EH (cell line): ENCODE results near the gene TTPAL.
A peak's percentile ranks its signal among the peaks of the same experiment; 100 is the strongest.

ENCODE experiments used
- DNase-seq: peaks from one replicate; pipeline ENCODE4 v3.0.0-alpha.2; 2015; ENCODE audit warnings: low read depth

Gene TTPAL, protein sequence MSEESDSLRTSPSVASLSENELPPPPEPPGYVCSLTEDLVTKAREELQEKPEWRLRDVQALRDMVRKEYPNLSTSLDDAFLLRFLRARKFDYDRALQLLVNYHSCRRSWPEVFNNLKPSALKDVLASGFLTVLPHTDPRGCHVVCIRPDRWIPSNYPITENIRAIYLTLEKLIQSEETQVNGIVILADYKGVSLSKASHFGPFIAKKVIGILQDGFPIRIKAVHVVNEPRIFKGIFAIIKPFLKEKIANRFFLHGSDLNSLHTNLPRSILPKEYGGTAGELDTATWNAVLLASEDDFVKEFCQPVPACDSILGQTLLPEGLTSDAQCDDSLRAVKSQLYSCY

DNA sequence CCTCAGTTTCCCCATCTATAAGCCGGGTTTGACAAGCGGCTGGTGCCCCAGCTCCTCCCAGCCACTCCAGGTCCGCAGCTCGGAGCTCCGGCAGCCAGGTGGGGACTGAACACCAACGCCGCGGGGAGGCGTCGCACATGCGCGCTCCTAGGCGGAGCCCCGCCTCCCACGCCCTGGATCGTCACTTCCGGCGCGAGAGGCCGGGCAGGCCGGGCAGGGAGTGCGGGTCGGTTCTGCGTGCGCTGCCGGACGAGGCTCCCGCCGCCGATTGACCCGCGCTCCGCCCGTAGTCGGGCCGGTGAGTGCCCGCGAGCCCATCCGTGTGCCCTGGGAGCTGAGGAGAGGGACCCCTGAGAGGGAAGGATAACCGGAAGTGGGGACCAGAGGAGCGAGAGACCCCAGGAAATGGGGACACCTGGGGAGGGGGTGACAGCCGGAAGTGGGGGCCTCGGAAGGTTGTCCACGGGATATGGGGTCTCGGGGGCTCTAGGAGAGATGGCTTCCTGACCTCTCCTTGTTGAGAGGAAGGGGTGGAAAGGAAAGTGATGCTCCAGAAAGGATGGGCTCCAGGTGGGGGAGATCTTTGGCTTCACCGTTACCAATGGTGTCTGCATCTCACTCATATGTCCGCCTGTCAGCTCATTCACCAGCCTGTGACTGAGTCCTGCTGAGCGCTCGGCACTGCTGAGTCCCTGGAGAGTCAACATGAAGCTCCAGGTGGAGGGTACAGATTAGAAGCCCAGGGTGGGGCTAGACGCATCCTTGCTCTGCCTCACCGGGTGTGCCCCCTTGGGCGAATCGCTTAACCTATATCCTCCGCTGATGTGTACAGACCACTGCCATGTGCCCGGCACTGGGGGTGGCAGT, at the start of gene TTPAL:
TSS of gene TTPAL (plus strand) at position 181 of the 867 bp plus-strand sequence. CDS start 4,126 bp downstream, outside the sequence.
- DNase-seq = peak; percentile 84

DNA sequence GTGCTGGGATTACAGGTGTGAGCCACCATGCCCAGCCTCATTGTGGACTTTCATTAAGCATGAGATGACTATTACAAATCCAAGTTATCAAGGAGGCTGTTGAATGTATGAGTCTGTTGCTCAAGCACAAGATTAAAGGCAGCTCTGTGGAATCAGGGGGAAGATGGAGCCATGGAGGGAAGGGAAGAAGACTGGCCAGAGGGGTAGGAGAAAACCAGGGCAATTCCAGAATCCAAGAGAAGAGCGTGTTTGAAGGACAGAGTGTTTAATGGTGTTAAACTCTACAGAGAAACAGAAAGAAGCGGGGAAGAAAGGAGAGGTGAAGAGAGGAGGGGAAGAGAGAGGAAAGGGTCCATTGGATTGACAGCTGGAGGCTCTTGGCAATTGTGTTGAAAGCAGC, 49.8 kb upstream of the TTPAL start:
- DNase-seq = no peak

DNA sequence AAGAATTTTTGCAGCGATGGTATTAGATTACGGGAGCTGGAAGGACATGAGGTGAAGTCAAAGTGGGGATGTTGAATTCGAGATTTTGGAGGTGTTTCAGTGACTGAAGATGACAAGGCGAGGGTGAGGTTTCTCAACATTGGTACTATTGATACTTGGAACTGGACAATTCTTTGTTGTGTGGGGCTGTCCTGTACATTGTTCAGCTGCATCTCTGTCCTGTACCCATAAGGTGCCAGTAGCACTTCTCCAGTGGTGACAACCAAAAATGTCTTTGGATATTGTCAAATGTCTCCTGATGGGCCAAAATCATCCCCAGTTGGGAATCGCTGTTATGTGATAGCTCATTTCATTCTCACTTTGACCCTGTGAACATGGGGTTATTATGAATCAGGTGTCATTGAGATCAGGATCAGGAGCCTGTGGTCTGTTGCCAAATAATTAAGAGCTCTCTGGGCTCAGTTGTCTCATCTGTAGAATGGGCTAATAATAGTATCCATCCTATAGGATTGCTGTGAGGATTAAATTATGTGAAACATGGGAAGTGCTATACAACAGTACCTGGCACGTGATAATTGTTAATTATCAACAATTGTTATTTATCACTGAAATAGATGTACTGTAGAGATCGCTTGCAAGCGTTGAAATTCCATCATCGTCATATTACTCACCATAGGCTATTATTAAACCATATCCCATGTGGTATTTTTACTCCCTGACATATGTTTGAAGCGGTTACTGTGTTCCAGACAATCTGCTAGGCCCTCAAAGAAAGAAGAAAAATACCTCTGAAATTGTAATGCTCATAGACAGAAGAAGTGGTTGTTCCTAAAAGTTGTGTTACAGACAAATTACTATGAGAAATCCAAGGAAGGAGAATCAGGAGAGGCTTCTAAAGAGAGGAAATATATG, 48.5 kb upstream of the TTPAL start:
- DNase-seq = no peak

DNA sequence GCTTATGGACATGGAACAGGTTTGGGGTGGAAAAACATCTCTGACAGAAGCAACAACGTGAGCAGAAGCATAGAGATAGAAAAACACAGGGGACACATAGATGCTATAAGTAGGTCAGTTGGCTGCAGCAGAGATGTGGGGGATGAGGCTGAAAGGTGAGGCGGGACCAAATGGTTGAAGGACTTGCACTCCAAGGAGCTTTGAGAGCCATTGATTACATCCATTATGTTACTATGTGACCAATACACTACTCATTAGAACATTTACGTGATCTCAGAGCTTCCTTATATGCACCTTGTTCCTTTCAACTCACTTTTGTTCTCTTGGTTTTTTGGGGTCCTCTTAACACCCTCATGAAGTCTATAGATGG, 47.9 kb upstream of the TTPAL start:
- no peak for DNase-seq

DNA sequence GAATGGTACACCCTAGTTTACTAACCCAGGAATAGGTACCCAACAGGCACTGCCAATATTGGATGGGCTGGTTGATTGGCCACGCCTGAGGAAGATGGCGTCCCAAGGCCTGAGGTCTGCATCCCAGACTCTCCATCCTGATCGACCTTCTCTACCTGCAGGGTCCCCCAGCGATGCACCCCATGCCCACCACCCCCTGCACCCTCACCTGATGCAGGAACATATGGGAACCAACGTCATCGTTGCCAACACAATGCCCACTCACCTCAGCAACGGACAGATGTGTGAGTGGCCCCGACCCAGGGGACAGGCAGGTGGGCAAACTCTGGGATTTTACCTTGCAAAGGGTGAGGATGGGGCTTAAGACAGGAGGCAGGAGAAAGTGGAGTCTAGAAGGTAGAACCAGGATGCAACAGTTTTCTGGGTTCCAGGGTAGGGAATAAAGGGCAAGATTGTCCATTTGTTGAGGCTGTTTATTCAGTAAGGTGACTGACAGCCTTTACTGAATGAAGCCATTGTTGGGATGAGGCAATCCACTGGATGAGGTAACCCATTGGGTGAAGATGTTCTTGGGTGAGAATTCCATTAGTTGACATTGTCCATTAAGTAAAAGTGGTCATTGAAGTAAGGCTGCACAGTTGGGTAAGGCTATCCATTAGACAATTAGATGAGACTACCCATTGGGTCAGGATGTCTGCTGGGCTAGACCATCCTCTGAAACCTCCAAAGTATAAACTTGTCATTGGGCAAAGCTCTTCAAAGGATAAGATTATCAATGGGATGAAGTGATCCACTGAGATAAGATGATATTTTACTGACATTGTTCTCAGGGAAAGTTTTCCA, 47.3 kb upstream of the TTPAL start:
- no peak for DNase-seq

DNA sequence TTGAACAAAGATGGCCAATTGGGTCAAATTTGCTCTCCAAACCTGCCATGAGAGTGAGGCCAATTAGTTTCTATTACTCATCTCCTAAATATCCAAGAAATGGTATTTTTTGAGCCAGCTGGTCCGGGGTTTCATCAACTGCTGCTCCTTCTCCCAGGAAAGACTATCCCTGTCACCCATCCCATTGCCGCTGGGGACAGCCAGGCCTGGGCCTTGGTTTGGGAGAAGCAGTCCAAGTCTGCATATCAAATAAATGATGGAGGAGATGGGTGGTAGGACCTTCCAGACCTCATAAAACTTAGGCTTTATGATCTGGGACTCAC, 46.7 kb upstream of the TTPAL start:
- DNase-seq = peak; percentile 35

DNA sequence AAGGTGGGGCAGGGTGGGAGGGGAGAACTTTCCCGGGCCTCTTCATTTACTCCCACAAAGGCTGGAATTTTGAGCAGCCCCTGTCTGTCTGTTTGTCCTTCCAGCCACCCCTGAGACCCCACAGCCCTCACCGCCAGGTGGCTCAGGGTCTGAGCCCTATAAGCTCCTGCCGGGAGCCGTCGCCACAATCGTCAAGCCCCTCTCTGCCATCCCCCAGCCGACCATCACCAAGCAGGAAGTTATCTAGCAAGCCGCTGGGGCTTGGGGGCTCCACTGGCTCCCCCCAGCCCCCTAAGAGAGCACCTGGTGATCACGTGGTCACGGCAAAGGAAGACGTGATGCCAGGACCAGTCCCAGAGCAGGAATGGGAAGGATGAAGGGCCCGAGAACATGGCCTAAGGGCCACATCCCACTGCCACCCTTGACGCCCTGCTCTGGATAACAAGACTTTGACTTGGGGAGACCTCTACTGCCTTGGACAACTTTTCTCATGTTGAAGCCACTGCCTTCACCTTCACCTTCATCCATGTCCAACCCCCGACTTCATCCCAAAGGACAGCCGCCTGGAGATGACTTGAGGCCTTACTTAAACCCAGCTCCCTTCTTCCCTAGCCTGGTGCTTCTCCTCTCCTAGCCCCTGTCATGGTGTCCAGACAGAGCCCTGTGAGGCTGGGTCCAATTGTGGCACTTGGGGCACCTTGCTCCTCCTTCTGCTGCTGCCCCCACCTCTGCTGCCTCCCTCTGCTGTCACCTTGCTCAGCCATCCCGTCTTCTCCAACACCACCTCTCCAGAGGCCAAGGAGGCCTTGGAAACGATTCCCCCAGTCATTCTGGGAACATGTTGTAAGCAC, 46.0 kb upstream of the TTPAL start:
- no peak for DNase-seq

DNA sequence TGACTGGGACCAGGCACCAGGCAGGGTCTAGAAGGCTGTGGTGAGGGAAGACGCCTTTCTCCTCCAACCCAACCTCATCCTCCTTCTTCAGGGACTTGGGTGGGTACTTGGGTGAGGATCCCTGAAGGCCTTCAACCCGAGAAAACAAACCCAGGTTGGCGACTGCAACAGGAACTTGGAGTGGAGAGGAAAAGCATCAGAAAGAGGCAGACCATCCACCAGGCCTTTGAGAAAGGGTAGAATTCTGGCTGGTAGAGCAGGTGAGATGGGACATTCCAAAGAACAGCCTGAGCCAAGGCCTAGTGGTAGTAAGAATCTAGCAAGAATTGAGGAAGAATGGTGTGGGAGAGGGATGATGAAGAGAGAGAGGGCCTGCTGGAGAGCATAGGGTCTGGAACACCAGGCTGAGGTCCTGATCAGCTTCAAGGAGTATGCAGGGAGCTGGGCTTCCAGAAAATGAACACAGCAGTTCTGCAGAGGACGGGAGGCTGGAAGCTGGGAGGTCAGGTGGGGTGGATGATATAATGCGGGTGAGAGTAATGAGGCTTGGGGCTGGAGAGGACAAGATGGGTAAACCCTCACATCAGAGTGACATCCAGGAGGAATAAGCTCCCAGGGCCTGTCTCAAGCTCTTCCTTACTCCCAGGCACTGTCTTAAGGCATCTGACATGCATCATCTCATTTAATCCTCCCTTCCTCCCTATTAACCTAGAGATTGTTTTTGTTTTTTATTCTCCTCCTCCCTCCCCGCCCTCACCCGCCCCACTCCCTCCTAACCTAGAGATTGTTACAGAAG, 45.2 kb upstream of the TTPAL start:
- DNase-seq = no peak

DNA sequence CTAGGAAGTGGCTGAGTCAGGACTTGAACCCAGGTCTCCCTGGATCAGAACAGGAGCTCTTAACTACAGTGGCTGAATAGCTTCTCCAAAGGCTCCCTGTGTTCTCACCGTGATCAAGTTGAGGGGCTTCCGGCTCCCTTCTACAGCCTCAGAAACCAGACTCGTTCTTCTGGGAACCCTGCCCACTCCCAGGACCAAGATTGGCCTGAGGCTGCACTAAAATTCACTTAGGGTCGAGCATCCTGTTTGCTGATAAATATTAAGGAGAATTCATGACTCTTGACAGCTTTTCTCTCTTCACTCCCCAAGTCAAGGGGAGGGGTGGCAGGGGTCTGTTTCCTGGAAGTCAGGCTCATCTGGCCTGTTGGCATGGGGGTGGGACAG, 44.6 kb upstream of the TTPAL start:
- DNase-seq = no peak

DNA sequence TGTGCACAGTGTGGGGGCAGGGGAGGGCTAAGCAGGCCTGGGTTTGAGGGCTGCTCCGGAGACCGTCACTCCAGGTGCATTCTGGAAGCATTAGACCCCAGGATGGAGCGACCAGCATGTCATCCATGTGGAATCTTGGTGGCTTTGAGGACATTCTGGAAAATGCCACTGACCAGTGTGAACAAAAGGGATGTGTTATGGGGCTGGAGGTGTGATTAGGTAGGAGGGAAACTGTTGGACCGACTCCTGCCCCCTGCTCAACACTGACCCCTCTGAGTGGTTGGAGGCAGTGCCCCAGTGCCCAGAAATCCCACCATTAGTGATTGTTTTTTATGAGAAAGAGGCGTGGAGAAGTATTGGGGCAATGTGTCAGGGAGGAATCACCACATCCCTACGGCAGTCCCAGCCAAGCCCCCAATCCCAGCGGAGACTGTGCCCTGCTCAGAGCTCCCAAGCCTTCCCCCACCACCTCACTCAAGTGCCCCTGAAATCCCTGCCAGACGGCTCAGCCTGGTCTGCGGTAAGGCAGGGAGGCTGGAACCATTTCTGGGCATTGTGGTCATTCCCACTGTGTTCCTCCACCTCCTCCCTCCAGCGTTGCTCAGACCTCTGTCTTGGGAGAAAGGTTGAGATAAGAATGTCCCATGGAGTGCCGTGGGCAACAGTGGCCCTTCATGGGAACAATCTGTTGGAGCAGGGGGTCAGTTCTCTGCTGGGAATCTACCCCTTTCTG, 44.0 kb upstream of the TTPAL start:
- peak; percentile 16 for DNase-seq

DNA sequence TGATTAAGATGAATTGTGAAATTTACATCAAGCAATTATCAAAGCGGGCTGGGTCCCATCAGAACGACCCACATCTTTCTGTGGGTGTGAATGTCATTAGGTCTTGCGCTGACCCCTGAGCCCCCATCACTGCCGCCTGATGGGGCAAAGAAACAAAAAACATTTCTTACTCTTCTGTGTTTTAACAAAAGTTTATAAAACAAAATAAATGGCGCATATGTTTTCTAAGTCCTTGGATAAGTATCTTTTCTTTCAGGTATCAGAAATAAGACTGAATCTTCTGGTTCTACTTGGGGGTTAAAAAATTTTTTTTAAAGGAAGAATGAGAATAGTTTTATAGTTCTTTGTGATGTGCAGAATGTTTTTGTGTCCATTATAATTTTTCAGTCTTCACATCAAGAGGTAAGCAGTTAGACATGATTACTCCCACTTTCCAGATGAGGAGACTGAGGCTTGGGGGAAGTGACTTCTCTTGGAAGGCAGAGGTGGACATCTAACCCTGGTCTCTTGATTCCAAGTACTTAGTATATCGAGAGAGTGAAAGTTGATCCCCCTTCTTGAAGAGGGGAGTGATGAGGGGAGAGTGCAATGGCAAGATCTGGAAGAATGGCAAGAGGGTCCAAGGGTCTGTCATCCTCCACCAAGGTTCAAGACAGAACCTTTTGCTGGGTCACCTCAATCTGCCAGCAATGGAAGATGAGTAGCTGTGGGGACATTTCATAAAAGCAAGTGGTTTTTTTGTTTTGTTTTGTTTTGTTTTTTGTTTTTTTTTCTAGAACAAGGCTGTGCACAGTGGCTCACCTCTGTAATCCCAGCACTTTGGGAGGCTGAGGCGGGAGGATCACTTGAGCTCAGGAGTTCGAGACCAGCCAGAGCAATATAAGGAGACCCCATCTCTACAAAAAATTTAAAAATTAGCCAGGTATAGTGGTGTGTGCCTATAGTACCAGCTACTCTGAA, 42.8 kb upstream of the TTPAL start:
- no peak for DNase-seq

DNA sequence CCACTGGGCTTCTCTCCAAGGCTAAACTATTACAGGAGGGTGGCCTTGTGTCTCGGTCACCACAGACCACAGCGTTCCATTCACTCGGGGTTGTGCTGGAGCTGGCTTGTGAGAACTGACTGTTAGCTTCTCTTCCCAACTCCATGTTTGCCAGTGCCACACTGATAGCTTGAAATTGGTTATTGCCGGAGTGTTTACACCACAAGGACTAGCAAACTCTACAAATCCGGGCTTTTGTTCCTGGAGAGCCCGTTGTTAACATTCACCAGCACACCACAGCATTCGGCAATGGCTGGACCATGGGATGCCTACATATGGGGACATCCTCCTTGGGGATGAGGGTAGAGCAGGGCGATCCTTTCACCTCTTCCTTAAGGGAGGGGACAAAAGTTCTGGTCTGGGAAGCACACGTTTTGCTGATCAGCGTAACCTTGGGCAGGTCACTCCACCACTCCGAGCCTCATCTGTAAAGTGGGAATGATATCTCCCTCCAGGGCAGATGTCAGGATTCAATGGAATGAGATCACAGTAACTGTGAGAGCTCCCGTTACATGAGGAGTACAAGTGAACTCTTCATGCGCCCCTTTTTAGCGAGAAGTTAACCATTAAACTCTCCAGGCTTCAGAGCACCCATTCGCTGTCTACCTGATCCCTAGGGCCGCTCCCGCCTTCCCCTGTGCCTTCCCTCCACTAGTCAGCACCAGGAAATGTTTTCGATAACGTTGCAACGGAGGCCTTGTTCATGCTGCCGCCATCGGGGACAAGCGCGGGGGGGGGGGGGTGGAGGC, 41.7 kb upstream of the TTPAL start:
- no peak for DNase-seq

DNA sequence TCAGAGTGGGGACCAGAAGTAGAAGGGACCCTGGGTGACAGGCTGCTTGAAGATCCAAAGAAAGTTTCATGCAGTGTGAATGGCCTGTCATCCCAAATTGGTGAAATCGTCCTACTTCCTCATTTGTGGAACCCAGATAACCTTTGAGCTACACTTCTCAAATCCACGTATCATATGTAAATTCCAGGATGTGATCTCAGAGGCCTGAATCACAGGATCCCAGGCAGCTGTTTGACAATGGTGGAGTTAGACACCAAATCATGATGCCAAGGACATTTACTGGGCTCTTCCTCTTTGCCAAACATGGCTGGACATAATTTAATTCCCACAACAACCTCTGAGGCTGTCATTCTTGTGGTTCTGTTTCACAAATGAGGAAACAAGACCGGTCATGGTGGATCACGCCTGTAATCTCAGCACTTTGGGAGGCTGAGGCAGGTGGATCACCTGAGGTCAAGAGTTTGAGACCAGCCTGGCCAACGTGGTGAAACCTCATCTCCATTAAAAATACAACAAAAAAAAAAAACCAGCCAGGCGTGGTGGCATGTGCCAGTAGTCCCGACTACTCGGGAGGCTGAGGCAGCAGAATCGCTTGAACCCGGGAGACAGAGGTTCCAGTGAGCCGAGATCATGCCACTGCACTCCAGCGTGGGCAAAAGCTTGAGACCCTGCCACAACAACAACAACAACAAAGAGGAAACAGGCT, 39.9 kb upstream of the TTPAL start:
- DNase-seq = no peak

DNA sequence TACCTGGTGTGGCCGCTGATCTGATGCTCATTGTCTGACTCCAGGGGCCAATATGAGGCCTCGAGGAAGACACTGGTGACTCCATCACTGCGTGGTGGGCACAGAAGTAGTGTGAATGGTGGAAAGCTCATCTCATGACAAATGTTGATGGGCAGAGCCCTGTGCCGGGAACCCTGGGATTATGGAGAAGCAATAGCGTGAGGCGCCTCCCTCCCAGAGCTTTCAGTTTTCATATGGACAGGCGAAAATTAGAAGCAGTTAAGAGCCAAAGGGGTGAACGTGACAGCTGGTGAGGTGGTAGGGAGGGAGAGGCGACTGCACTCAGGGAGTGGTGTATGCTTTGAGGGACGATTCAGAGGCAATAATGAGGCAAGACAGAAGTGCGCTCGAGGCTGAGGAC, 39.3 kb upstream of the TTPAL start:
- DNase-seq = no peak

DNA sequence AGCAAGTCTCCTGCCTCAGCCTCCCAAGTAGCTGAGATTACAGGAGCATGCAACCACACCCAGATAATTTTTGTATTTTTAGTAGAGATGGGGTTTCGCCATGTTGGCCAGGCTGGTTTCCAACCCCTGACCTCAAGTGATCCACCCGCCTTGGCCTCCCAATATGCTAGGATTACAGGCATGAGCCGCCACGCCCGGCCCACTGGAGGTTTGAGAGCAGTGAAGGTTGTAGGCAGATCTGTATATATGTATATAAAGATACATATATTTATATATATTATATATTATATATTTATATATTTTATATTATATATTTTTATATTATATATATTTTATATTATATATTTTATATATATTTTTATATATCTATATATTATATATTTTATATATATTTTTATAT, 38.2 kb upstream of the TTPAL start:
- DNase-seq = no peak

DNA sequence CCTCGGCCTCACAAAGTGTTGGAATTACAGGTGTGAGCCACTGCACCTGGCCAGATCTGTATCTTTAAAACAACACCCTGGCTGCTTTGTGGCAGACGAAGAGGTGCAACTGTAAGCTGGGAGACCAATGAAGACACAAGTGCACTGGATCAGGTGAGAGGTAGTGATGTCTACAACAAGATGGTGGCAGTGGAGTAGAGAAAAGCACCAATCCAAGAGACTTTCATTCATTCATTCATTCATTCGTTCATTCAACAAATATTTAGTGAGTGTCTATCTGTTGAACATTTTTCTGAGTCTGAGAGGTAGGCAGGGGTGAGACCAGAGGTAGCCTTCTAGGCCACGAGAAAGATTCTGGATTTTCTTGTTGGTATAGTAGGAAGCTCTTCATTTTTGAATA, 36.9 kb upstream of the TTPAL start:
- DNase-seq = no peak

DNA sequence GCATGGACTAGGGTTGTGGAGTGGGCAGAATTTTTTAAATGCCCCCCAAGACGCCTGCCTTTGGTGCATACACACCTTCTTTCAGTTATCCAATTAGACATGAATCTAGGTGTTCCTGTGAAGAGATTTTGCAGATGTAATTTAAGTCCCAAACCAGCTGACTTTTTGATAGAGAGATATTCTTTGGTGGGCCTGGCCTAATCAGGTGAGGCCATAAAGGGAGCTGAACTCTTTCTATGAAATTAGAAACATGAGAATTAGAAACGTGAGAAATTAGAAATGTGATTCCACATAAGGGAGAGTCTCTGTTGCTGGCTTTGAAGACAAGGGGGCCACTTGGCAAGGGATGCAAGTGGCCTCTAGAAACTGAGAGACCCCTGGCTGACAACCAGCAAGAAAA, 36.4 kb upstream of the TTPAL start:
- no peak for DNase-seq
